ENCODE data around the gene ARFRP1. TPM values are rescaled to one million over a fixed set of nuclear protein-coding genes. Genes with fewer than 3 reads are reported as not detected.

The ARFRP1 gene
- total and polyA plus RNA-seq, 2 of the 4 experiments (the other 2 are of a cell fraction) = 25.3 to 36.6 TPM

DNA sequence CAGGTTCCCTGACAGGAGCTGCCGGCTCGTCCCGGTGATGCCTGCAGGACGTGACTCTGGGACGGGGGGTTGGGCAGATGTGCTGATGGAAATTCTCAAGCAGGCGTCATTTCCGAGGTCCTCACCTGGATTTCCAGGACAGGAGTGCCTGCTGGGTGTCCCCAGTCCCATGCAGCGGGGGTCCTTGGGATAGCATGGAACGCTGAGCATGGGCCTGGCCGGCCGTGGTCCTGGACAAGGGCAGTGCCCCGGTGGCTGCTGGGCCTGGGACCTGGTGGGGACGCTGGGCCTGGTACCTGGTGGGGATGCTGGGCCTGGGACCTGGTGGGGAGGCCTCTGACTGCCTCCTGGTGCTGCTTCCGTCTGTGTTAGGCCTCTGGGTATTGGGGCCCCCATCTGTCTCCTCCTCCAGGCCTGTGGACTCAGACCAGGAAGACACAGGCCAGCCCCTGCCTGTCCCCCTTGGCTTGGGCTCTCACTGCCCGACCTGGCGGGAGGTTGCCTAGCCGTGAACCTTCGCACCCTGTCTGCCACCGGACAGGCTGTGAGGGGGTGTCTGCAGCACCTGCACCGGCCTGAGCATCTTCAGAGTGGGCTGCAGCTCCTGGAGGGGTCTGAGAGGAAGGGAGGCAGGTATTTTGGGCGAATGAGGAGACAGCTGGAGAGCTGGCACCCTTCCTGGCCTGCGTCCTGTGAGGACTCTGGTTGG, 43.5 kb downstream of the ARFRP1 start:
- Histone ChIP-seq H3K79me1 (ENCODE audit: low read depth in 1 of 2, low read length in 2 of 2) (peaks cover 10 to 45% of the 10 kb centered on the region in 2 experiments), H4K5ac (ENCODE audit: low read depth, low read length) (no peak overlapping the region), H4K8ac (ENCODE audit: low read depth in 2 of 2, low read length in 2 of 2) (no peak overlapping the region), H3K4me3 (ENCODE audit: insufficient read depth, low read depth, low read length) (no peak overlapping the region), H2AK5ac (ENCODE audit: low read depth, low read length) (no peak overlapping the region), H3K23ac (ENCODE audit: low read depth, low read length) (no peak overlapping the region), H3K9ac (ENCODE audit: low read depth, low read length) (no peak overlapping the region), H3K9me3 (ENCODE audit: control insufficient read depth, insufficient read depth, low read length) (no peaks in the 10 kb centered on the region), H3K56ac (ENCODE audit: extremely low read depth, insufficient read depth, low read length) (no peak overlapping the region), H3K27ac (ENCODE audit: insufficient read depth, low read length) (no peak overlapping the region), H4K91ac (ENCODE audit: insufficient read depth, low read depth, low read length) (no peak overlapping the region), H2AK9ac (replicated peaks; ENCODE audit: low read depth, low read length, poor library complexity) (no peak overlapping the region), H2BK120ac (ENCODE audit: low read depth, low read length) (no peak overlapping the region), H2BK20ac (ENCODE audit: low read depth, low read length) (no peak overlapping the region), H4K20me1 (ENCODE audit: insufficient read depth, low read length) (peaks cover under 1% of the 10 kb centered on the region; the same call in 1 of the 2 replicates), H3K18ac (ENCODE audit: low read depth, low read length) (no peak overlapping the region), H3K14ac (replicated peaks; ENCODE audit: low read depth, low read length) (no peak overlapping the region), H3K4me1 (ENCODE audit: control insufficient read depth, insufficient read depth, low read length) (peaks cover 2% of the 10 kb centered on the region; the same call in 1 of the 2 replicates), H2BK15ac (ENCODE audit: low read depth, low read length) (no peak overlapping the region), H2AFZ (replicated peaks; ENCODE audit: low read length, poor library complexity) (no peak overlapping the region), H3K4me2 (ENCODE audit: low read depth, low read length) (no peak overlapping the region), H3K36me3 (ENCODE audit: control insufficient read depth, insufficient read depth, low read length) (peaks cover 59% of the 10 kb centered on the region), H3K9me1 (ENCODE audit: insufficient read depth, low read length) (0 out of 2 replicates have a peak, but pooled peaks cover 3% of the 10 kb centered on the region), H3K4ac (ENCODE audit: low read depth, low read length) (no peak overlapping the region), H3K27me3 (ENCODE audit: control insufficient read depth, insufficient read depth, low read length) (no peaks in the 10 kb centered on the region), H2BK5ac (ENCODE audit: low read depth, low read length, poor library complexity, severe bottlenecking) (no peak overlapping the region)
- DNase-seq (no peak), ATAC-seq (ENCODE audit: low read depth) (no peak)
- ChIA-PET POLR2A (ENCODE audit: unreplicated experiment) (no interaction called here), CTCF (no interaction called here)
- intact Hi-C loops (cut with micrococcal nuclease) (no loop called here), in situ Hi-C loops (cut with MboI; ENCODE audit: low sequenced_read_pairs) (no loop called here), dilution Hi-C loops (cut with HindIII; ENCODE audit: low sequenced_read_pairs, unreplicated experiment) (no loop called here)
- BruUV-seq (replicated peaks) = no TSS peak
- TF ChIP-seq RCOR1 (IDR thresholded peaks at IDR 0.05; ENCODE audit: insufficient replicate concordance, low read length) (no peak), MAZ (IDR thresholded peaks at IDR 0.05; ENCODE audit: borderline replicate concordance, low read depth, low read length) (no peak), RAD21 (IDR thresholded peaks at IDR 0.05; ENCODE audit: low read length) (no peak), POLR2A (IDR thresholded peaks at IDR 0.05; ENCODE audit: low read depth, low read length) (no peak), NFE2L2 (IDR thresholded peaks at IDR 0.05; ENCODE audit: low read depth, low read length) (no peak), RFX5 (IDR thresholded peaks at IDR 0.05; ENCODE audit: low read depth, low read length) (no peak), MAFK (IDR thresholded peaks at IDR 0.05; ENCODE audit: low read depth, low read length) (no peak)
- TF ChIP-seq, protein P1, sequence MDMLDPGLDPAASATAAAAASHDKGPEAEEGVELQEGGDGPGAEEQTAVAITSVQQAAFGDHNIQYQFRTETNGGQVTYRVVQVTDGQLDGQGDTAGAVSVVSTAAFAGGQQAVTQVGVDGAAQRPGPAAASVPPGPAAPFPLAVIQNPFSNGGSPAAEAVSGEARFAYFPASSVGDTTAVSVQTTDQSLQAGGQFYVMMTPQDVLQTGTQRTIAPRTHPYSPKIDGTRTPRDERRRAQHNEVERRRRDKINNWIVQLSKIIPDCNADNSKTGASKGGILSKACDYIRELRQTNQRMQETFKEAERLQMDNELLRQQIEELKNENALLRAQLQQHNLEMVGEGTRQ (IDR thresholded peaks at IDR 0.05; ENCODE audit: low read depth, low read length) = no peak
- 91% methylated on average over 11 of the region's 22 CpGs; no CpG with 5 or more reads in 1 of the 2 experiments for WGBS, 2 experiments (ENCODE audit: extremely low coverage in 2 of 2, insufficient read length in 1 of 2)
